ENCODE results near the gene ZBTB44.
"Not testable (repeated sequence)": the region's sequence is repeated elsewhere in the genome, so short reads cannot be mapped to it uniquely, and the experiment has no call there.

Gene ZBTB44, protein sequence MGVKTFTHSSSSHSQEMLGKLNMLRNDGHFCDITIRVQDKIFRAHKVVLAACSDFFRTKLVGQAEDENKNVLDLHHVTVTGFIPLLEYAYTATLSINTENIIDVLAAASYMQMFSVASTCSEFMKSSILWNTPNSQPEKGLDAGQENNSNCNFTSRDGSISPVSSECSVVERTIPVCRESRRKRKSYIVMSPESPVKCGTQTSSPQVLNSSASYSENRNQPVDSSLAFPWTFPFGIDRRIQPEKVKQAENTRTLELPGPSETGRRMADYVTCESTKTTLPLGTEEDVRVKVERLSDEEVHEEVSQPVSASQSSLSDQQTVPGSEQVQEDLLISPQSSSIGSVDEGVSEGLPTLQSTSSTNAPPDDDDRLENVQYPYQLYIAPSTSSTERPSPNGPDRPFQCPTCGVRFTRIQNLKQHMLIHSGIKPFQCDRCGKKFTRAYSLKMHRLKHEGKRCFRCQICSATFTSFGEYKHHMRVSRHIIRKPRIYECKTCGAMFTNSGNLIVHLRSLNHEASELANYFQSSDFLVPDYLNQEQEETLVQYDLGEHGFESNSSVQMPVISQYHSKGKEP

GRCh38 chr11:130314750-130315285 is at the start of gene ZBTB44:
Gene ZBTB44, minus strand, starts transcription at chr11:130314917. Its CDS starts 53,044 bp downstream, at chr11:130261873.
- peak; percentile 80 to 86 (median 83) for DNase-seq (ENCODE audit: low read depth in 3 of 3, low spot score in 1 of 3)

DNA sequence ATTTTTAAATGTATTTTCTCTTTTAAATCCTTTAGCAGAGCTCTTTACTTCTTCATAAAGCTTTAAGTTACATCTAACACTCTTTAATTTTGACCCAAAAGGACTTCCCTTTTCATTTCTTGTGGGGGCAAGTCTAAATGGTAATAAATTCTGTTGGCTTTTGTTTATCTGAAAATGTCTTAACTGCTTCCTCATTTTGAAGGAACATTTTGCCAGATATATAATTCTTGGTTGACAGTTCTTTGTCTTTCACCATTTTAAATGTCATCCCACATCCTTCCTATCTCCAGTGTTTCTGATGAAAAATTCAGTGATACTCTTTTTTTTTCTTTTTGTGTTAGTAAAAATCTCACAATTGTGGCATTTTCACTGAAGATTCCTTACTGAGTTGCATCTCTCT is 44.7 kb upstream of the ZBTB44 start:
- no peak for DNase-seq (ENCODE audit: low read depth in 3 of 3, low spot score in 1 of 3)

DNA sequence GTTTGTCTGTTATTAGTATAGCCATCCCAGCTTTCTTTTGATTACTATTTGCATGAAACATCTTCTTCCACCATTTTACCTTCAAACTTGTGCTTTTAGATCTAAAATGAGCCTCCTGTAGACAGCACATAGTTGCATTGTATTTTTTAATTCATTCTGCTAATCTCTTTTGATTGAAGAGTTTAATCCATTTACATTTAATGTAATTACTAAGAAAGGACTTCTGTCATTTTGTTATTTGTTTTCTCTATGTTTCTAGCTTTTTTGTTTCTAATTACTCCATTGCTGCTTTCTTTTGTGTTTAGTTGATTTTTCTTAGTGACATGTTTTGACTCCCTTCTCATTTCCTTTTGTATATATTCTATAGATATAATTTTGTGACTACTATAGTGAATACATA is 43.7 kb upstream of the ZBTB44 start:
- no peak for DNase-seq (ENCODE audit: low read depth in 3 of 3, low spot score in 1 of 3)

GRCh38 chr11:130347261-130347660 is 32.5 kb upstream of the ZBTB44 start:
- DNase-seq (ENCODE audit: low read depth in 3 of 3, low spot score in 1 of 3) = no peak

DNA sequence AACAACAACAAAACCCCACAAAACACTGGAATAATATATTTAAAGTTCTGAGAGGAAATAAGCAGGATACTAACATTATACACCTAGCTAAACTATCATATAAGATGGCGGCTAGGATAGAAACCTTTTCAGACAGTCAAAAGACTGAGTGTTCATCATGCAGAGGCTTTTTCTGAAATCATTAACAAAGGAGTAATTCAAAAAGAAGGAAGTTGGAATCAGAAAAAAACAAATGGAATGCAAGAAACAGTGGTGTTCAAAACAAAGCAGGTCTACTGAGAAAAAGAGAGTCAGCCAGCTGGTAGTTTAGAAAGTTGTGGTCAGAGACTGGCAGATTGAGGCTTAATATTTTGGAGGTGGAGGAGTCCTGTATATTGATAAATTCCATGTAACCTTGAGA is 30.1 kb upstream of the ZBTB44 start:
- no peak for DNase-seq (ENCODE audit: low read depth in 3 of 3, low spot score in 1 of 3)

- no peak for DNase-seq (ENCODE audit: low read depth in 3 of 3, low spot score in 1 of 3)
Measured at GRCh38 chr11:130340671-130341319, 26.1 kb upstream of the ZBTB44 start.

DNA sequence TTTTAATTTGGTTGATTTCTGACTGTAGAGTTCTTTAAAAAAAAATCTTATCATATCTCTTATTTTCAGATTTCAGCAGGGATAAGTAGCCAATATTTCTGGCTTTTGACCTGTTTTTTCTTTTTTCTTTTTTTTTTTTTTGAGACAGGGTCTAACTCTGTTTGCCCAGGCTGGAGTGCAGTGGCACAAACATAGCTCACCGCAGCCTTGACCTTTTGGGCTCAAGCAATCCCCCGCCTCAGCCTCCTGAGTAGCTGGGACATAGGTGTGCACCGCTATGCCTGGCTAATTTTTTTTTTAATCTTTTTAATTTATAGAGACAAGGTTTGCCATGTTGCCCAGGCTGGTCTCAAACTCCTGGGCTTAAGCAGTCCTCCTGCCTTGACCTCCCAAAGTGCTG is 23.9 kb upstream of the ZBTB44 start:
- no peak for DNase-seq (ENCODE audit: low read depth in 3 of 3, low spot score in 1 of 3)

- no peak for DNase-seq (ENCODE audit: low read depth in 3 of 3, low spot score in 1 of 3)
Measured at GRCh38 chr11:130337281-130338089, 22.8 kb upstream of the ZBTB44 start.

- DNase-seq (ENCODE audit: low read depth in 3 of 3, low spot score in 1 of 3) = not testable (repeated sequence)
Measured at GRCh38 chr11:130331397-130331796, 16.7 kb upstream of the ZBTB44 start.

DNA sequence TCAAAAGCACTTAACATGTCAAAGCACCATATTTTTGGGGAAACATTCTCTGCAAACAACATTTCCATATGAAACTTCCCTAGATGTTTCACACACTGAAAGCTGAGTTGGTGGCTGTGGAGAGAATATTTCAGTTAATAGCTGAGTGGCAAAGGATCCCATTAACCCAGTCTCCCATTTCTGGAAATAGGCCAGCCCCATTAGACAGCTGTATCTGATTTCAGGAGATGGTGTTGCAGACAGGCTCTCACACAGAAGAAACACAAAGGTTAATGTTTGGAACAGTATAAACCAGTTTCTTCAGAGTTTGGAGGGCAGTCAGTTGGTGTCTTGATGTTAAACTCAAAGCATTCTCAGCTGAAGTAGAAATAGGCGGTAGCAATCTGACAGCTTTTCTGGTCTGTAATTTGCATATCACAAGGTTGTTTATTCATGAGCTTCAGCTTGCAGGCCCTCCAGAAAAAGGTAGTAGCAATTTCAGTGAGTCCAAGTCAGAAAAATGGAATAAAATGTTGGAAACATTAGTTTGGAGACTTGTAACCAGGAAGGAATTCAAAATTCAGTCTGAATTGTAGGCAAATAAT is 15.5 kb upstream of the ZBTB44 start:
- no peak for DNase-seq (ENCODE audit: low read depth in 3 of 3, low spot score in 1 of 3)

GRCh38 chr11:130328420-130328819 is 13.7 kb upstream of the ZBTB44 start:
- DNase-seq (ENCODE audit: low read depth in 3 of 3, low spot score in 1 of 3) = no peak

DNA sequence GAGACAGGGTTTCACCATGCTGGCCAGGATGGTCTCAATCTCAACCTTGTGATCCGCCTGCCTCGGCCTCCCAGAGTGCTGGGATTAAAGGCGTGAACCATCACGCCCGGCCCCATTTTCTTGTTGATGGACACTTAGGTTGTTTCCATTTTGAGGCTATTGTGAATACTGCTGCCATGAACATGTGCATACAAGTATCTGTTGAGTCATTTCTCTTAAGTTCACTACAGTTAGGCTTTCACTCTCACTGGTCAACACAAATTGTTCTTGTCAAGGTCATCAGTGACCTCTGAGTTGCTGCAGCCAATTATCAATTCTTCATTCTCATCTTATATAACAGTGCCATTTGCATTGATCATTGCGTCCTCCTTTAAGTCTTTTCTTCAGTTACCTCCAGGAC is 13.0 kb upstream of the ZBTB44 start:
- no peak for DNase-seq (ENCODE audit: low read depth in 3 of 3, low spot score in 1 of 3)

DNA sequence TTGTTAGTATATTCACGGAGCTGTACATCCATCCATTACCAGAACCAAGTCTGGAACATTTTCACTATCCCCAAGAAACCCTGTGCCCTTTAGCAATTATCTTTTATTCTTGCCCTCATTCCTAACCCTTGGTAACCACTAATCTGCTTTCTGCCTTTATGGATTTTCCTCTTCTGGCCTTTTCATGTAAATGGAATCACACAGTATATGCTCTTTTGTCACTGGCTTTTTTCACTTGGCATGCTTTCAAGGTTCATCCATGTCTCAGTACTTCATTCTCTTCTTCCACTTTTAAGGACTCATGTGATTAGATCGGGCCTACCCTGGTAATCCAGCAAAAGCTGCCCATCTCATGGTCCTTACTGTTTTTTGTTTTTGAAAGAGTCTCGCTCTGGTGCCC is 11.0 kb upstream of the ZBTB44 start:
- DNase-seq (ENCODE audit: low read depth in 3 of 3, low spot score in 1 of 3) = no peak

- DNase-seq (ENCODE audit: low read depth in 3 of 3, low spot score in 1 of 3) = no peak
Measured at GRCh38 chr11:130323452-130324450, 9.0 kb upstream of the ZBTB44 start.

- DNase-seq (ENCODE audit: low read depth in 3 of 3, low spot score in 1 of 3) = no peak
Measured at GRCh38 chr11:130322126-130322525, 7.4 kb upstream of the ZBTB44 start.

DNA sequence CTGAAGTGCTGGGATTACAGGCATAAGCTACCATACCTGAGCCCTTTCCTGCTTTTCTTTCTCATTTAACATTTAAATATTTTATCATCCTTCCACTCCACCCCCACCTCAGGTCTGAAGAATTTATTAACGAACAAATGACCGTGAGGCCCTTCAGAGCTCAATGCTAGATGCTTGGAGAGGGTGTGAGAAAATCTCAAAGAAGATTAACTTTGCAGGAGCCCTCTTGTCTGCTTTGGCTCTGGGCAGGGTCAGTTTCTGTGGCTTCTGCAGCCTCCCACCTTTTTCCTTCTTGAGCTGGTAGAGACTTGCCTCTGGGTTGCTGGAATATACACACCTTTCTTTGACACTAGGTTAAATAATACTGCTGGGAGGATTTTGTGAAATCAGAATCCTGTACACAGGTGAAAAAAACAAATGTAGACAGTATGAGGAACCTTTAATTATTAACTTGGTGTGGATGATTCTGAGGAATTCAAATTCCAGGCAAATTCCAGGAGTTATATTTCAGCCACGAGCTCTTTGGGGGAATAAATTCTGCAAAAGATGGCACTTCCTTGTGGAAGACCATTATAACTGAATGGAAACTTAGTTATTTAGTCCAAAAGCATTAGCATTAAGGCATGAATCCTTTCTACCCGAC is 3.4 kb upstream of the ZBTB44 start:
- no peak for DNase-seq (ENCODE audit: low read depth in 3 of 3, low spot score in 1 of 3)

GRCh38 chr11:130315354-130315970 is 745 bp upstream of the ZBTB44 start:
- peak in 2 of 3 donors; percentile 8 to 30 for DNase-seq (ENCODE audit: low read depth in 3 of 3, low spot score in 1 of 3)

DNA sequence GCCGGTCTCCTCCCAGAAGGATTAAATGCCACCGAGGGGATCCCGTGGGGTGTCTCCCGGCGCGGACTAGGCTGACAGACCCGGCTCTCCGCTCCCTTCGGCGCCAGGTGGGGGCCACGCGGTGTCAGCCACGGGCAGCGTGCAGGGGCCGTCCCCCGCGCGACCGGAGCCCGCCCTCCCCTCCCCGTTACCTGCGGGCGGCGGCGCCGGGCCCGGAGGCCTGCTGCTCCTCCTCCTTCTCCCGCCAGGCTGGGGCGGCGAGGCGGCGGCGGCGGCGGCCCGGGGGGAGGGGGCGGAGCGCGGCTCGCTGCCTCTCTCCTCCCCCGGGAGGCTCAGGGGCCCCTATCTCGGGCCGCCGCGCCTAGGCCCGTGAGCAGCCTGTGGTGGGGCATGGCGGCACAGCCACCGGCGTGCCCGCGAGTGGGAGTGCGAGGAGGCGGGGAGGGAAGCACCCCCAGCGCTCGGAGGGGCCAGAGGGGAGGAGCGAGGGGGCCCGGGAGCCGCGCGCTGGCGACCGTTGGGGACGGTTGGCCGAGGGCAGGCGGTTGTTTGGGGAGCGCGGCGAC is 450 bp downstream of the ZBTB44 start:
- peak; percentile 5 to 54 (median 19) for DNase-seq (ENCODE audit: low read depth in 3 of 3, low spot score in 1 of 3)
